Nephron (organoid): Measurements from ENCODE around the gene TCF4.

Experiments
- H3K27ac Mint-ChIP-seq, 3 experiments: 2 replicates each; pipeline ENCODE4 v1.8.0; 2020; ENCODE audit warnings: mixed read lengths in 3 of 3, mild to moderate bottlenecking in 2 of 3, moderate library complexity in 1 of 3
- H3K27me3 Mint-ChIP-seq: 2 replicates; pipeline ENCODE4 v1.8.0; 2021; ENCODE audit warnings: low read depth, mild to moderate bottlenecking, moderate library complexity, mixed read lengths
- H3K36me3 Mint-ChIP-seq: 2 replicates; pipeline ENCODE4 v1.8.0; 2020; ENCODE audit warnings: low read depth, mixed read lengths
- H3K4me1 Mint-ChIP-seq: 2 replicates; pipeline ENCODE4 v1.8.0; 2020; ENCODE audit warnings: mixed read lengths
- H3K4me3 Mint-ChIP-seq, 3 experiments: 2 replicates each; pipeline ENCODE4 v1.8.0; 2020; ENCODE audit warnings: mild to moderate bottlenecking in 3 of 3, mixed read lengths in 3 of 3, moderate library complexity in 2 of 3
- H3K9me3 Mint-ChIP-seq: 2 replicates; pipeline ENCODE4 v1.8.0; 2020; ENCODE audit warnings: mixed read lengths
- TF ChIP-seq, protein P1 (sequence below), 3 experiments: fragments of 200-600 bp; sonication (generic); IDR thresholded peaks; one replicate each; pipeline ENCODE4 v1.5.0; 2021; ENCODE audit warnings: antibody characterized with exemption in 3 of 3; ENCODE audit not compliant: unreplicated experiment in 3 of 3

Gene TCF4

DNA sequence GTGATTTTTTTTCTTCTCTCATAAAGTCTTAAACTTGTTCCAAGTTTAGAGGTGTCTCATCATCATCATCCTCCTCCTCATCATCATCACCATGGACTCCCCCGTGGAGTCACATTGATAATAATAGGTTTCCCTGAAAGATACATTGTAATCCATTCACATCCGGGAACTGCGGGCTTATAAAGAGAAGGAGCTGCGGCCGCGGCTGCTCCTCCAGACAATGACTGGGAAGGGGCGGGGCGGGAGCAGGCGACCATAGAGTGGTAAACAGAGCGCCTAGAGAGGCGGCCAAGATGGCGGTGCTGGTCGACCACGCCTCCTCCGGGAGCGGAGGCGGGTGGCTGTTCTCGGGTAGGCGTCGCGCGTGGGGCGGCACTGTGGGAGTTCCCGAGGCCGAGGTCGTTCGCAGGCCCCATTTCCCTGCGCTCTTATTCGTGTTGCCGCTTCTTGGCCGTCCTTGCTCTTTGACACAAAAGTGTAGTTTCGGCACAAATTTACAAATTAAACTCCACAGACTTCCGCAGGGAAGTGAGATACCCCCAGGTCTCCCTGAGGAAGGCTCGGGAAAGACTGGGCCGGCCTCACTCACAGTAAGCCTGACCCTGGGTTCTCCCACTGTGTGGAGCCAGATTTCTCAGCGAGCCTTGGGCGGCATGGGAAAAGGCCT, 1.8 kb upstream of the TCF4 start:
- peaks cover 22% of the 10 kb centered on the region for H3K4me1 Mint-ChIP-seq

DNA sequence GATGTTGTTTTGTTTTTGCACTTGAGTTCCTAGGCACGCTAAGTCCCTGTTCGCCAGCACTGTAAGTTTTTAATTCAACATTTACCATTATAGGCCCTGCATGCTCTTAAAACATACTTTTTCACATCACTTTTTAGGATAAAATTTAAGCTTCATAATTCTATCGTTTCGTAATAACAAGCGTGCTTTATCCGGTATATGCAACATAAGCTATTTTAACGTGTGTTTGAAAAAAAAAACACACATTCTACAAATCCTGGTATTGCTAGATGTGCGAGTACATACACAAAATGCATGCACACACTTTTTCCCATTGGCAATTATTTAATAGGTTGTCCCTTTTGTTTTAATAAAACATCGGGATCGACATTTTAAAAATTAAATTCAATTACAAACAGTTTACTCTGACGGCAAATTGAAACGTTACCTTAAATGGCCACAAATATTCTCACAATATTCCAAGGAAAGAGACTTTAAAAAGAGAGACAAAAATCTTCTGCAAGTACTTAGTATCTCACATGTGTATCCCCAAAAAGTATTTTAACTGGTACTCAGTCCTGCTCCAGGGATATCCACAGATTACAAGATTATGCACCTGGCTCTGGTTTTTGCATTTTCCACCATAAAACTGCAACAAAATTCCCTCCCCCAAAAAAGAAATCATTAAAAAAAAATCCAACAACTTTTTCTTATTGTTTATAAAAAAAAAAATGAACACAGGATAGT, 1.0 kb upstream of the TCF4 start:
- peak overlapping the region; percentile 87 to 94 (median 94) for H3K4me3 Mint-ChIP-seq
- peaks cover 27% of the 10 kb centered on the region for H3K4me1 Mint-ChIP-seq
- H3K36me3 Mint-ChIP-seq, result peaks cover 8% of the 10 kb centered on the region
- H3K27me3 Mint-ChIP-seq, result no peaks in the 10 kb centered on the region
- TF ChIP-seq, protein P1, sequence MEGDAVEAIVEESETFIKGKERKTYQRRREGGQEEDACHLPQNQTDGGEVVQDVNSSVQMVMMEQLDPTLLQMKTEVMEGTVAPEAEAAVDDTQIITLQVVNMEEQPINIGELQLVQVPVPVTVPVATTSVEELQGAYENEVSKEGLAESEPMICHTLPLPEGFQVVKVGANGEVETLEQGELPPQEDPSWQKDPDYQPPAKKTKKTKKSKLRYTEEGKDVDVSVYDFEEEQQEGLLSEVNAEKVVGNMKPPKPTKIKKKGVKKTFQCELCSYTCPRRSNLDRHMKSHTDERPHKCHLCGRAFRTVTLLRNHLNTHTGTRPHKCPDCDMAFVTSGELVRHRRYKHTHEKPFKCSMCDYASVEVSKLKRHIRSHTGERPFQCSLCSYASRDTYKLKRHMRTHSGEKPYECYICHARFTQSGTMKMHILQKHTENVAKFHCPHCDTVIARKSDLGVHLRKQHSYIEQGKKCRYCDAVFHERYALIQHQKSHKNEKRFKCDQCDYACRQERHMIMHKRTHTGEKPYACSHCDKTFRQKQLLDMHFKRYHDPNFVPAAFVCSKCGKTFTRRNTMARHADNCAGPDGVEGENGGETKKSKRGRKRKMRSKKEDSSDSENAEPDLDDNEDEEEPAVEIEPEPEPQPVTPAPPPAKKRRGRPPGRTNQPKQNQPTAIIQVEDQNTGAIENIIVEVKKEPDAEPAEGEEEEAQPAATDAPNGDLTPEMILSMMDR (IDR thresholded peaks at IDR 0.05; ENCODE audit: unreplicated experiment in 3 of 3), result no peak
- no peaks in the 10 kb centered on the region for H3K9me3 Mint-ChIP-seq
- peak overlapping the region; percentile 93 to 98 (median 98) for H3K27ac Mint-ChIP-seq

More for the DNA sequence above, 1.8 kb upstream of the TCF4 start:
- TF ChIP-seq, protein P1 (IDR thresholded peaks at IDR 0.05; ENCODE audit: unreplicated experiment in 3 of 3), result no peak
- Mint-ChIP-seq H3K4me3 (peak overlapping the region; percentile 87 to 94 (median 94)), H3K27ac (peak overlapping the region; percentile 93 to 98 (median 98)), H3K27me3 (no peaks in the 10 kb centered on the region), H3K9me3 (no peaks in the 10 kb centered on the region), H3K36me3 (peaks cover 8% of the 10 kb centered on the region)

DNA sequence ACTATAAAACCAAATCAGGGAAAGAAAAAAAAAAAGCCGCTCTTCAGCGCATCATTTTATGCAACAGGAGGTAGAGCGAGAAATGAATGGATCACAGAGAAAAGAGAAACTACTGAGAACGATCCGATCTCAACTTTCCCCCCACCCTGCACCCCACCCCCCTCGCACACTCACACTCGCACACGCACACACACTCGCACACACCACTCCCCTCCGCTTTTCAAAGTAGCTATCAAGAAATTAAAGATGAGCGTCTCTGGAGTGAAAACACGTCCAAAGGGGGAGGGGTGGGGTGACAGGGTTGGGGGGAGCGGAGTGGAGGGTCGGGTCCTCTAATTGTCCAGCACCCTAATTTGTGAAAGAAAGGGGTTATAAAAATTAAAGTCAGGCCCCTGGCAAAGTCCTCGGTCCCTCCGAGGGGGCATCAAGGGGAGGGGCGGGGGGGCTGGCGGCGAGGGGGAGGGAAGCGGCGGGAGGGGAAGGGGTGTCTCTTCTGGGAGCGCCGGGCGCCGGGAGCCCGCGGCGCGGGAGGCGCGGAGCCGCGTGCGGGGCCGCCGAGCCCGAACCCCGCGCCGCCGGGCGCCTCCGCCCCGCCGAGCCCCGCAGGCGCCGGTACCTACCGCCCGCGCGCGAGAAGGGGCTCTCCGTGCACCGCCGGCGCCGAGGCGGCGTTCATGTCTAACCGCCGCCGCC, 428 bp downstream of the TCF4 start:
- Mint-ChIP-seq H3K9me3 (no peaks in the 10 kb centered on the region), H3K36me3 (peaks cover 8% of the 10 kb centered on the region), H3K27ac (peak overlapping the region; percentile 85 to 98 (median 98)), H3K4me3 (peak overlapping the region; percentile 87 to 94 (median 94)), H3K27me3 (no peaks in the 10 kb centered on the region), H3K4me1 (peaks cover 36% of the 10 kb centered on the region)
- TF ChIP-seq, protein P1 (IDR thresholded peaks at IDR 0.05; ENCODE audit: unreplicated experiment in 3 of 3), result no peak

DNA sequence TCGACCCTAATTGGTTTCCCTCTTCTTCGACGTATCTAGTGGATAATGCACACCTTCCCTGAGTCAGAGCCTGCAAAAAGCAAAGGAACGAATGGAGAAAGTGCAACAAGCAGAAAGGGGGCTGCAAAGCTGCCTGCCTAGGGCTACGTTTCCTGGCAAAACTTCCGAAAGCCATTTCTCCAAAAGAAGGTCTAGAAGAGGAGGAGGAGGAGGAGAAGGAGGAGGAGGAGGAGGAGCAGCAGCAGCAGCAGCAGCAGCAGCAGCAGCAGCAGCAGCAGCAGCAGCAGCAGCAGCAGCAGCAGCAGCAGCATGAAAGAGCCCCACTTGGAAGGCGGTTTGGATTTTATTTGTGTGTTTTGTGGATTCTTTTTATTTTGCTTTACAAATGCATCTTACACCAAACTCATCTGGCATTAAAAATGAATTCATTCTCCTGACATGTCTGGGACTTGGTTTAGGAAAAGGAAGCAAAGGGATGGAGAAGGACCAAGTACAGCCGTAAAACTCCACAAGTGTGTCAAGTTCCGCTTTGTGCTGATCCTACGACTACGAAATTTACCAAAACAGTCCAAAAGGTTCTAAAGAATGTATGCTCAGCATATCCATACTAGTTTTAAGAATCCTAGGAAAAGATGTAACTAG, 2.0 kb downstream of the TCF4 start:
- Mint-ChIP-seq H3K9me3 (no peaks in the 10 kb centered on the region), H3K27ac (peak overlapping the region; percentile 81 to 89 (median 85)), H3K4me1 (peaks cover 51% of the 10 kb centered on the region)

More for the DNA sequence above, 2.0 kb downstream of the TCF4 start:
- Mint-ChIP-seq H3K27me3 (no peaks in the 10 kb centered on the region), H3K4me3 (peak overlapping the region; percentile 79 to 90 (median 89)), H3K36me3 (peaks cover 13% of the 10 kb centered on the region)
- TF ChIP-seq, protein P1 (IDR thresholded peaks at IDR 0.05; ENCODE audit: unreplicated experiment in 3 of 3), result no peak
